ENCODE results near the gene ADCY7.

DNA sequence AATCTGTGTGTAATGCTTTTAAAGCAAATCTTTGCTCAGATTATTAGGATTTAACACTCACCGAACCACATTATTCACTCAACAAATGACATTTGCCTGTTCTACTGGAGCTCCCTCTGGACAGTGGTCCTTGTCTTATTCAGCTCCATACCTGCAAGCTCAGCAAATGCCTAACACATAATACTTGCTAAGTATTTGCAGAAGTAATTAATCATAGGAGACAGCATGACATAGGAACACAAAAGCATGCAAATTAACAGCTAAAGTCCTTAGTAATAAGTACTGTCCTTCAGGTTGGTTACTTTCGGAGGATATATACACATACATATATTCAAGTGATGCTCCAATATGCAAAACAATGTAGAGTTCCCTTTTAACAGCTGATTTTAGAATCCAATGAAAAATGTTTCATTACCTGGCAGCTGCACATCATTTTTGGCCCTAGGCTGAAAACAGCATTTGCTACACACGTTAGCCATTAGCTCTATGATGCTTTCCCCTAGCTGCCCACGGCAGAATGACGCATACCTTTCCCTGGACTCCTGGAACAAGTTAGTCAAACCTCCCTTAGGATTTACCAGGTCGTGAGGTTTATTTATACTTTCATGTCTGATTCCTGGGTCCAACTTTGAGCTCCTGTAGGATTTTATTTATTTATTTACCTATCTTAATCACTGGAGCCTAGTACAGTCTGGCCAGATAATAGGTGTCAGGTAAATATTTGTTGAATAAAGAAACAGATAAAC, 93.9 kb downstream of the ADCY7 start:
- TF ChIP-seq, protein P1, sequence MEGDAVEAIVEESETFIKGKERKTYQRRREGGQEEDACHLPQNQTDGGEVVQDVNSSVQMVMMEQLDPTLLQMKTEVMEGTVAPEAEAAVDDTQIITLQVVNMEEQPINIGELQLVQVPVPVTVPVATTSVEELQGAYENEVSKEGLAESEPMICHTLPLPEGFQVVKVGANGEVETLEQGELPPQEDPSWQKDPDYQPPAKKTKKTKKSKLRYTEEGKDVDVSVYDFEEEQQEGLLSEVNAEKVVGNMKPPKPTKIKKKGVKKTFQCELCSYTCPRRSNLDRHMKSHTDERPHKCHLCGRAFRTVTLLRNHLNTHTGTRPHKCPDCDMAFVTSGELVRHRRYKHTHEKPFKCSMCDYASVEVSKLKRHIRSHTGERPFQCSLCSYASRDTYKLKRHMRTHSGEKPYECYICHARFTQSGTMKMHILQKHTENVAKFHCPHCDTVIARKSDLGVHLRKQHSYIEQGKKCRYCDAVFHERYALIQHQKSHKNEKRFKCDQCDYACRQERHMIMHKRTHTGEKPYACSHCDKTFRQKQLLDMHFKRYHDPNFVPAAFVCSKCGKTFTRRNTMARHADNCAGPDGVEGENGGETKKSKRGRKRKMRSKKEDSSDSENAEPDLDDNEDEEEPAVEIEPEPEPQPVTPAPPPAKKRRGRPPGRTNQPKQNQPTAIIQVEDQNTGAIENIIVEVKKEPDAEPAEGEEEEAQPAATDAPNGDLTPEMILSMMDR (IDR thresholded peaks at IDR 0.05; ENCODE audit: insufficient read depth, low read length), result no peak
- TF ChIP-seq POLR2AphosphoS5 (IDR thresholded peaks at IDR 0.05; ENCODE audit: low read depth) (no peak), REST (IDR thresholded peaks at IDR 0.05; ENCODE audit: insufficient replicate concordance, low read depth) (no peak), GABPA (IDR thresholded peaks at IDR 0.05; ENCODE audit: low read depth) (no peak)
